Measurements from ENCODE around the gene NSD2.
A peak's percentile ranks its signal among the peaks of the same experiment; 100 is the strongest.

The NSD2 gene

DNA sequence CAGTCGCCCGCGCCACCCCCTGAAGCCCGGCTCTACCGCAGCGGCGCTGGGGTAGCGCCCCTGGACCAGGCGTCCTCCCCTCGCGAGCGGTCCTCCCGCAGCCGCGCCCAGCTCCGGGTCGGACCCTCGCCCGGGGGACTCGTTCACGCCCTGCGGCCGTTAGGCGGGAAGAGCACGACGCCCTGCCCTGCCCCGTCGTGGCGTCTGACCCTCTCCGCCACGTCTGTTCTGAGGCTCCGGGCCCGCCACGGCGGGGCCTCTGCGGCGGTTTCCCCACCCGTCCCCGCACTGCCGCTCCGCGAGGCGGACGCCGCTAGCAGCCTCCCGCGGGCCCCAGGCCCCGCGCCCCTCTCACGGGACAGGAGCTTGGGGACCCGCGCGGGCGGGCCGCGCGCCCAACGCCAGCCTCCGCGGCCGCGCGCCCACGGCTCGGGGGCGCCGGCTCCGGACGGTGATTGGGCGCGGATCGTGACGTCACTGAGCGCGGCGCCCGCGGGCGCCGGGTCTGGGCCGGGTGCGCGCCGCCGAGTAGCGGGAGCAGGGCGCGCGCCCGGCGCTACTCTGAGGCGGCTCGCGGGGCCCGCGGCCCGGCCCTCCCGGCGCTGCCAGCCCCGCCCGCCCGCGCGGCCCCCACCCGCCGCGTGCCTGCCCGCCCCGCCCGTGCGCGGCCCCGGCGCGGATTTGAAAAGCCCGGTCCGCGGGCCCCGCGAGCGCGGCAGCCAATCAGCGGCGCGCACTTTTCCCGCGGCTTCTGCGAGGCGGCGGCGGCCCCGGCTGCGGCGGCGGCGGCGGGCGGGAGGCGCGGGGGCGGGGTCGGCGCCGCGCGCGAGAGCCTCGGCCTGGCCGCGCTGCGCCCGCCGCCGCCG, at the start of gene NSD2:
Gene NSD2 (plus strand): TSS at position 816 of the 866 bp plus-strand sequence. CDS start 29,262 bp downstream, outside the sequence.
- in situ Hi-C loops (cut with HindIII; ENCODE audit: low pct_unique_long_range_greater_than_20kb, low sequenced_read_pairs): no loop called here
- DNase-seq (ENCODE audit: low read depth in 1 of 2, low spot score in 1 of 2): peak; percentile 92 to 94

DNA sequence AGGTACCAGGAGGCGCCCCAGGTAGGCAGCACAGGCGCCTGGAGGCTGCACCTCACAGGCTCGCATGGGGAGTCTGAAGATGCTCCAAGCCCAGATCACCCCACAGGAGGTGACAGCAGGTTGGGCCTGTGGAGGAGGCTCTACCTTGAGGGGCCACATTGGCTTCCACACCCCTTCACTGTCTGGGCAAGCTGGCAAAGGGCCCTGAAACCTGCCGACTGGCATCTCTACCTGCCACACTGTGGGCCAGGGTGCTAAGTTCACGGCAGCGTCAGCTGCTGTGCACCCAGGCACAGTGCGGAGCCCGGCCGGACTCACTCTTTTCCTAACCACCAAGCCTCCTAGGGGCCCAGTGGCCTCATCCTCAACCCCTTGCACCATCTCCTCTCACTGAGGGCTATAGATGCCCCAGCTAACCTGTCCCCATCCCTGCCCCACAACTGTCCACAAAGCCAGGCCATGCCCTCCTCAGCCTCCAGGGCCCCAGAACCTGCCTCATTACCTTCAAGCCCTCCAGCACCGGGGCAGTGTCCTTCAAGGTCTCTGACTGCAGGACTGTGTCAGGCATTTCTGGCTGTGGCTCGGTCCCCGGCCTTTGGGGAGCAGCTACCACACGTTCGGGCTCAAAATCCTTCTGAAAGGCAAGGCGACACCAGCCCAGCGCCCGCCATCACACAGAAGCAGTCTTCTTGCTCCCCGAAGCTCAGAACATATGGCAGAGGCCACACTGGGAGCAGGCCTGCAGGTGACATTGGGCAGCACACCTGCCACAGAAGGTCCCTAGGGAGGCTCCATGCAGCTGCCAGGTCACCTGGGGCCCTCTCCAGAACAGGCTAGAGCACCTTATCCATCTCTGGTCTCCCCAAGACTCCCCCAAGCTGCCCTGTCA, 49.3 kb upstream of the NSD2 start:
- no peak for TF ChIP-seq JUND (IDR thresholded peaks at IDR 0.05; ENCODE audit: low read depth)
- in situ Hi-C loops (cut with HindIII; ENCODE audit: low pct_unique_long_range_greater_than_20kb, low sequenced_read_pairs): no loop called here
- DNase-seq (ENCODE audit: low read depth in 1 of 2, low spot score in 1 of 2): no peak

More for the DNA sequence above, at the start of gene NSD2:
- TF ChIP-seq JUND (IDR thresholded peaks at IDR 0.05; ENCODE audit: low read depth): no peak

DNA sequence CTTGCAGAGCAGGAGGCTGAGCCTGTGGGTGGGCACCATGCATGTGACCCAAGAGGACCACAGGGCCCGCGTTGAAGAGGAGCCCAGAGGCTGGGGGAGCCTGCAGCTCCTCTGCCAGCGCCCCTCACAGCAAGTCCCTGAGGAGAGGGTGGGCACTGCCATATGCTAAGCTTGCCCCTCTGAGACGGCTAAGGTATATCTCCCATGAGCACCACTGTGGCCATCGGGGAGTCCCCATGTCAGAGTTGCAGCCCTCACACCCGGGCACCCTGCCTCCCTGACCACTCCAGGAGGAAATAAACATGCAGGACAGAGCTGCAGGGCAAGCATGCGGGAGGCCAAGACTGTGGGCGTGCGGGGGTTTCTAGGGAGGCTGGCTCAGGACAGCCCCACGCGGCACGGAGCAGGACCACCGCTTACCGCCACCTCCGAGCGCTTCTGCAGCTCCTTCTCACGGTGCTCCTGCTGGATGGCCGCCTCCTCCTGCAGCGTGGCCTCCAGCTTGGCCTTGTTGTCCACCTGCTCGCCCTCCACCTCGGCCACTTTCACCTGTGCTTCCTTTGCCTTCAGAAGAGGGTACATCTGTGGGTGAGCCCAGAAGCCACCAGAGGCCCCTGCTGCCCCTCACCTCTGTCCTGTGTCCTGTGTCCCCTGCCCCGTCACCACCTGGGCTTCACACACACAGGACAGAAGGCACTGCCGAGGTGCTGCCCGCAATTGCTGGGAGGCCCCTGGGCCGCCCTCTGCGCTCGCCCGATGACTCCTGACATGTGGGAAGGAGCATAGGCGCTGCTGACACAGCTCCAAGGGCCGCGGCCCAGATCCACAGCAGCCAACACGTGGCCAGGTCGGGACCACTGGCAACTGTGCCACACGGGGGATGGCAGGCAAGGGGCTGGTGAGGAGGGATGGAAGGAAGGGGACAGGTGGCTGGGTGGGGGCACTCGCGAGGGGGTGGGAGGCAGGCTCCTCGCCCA, 48.3 kb upstream of the NSD2 start:
- TF ChIP-seq JUND (IDR thresholded peaks at IDR 0.05; ENCODE audit: low read depth): no peak
- DNase-seq (ENCODE audit: low read depth in 1 of 2, low spot score in 1 of 2): no peak
- in situ Hi-C loops (cut with HindIII; ENCODE audit: low pct_unique_long_range_greater_than_20kb, low sequenced_read_pairs): no loop called here

DNA sequence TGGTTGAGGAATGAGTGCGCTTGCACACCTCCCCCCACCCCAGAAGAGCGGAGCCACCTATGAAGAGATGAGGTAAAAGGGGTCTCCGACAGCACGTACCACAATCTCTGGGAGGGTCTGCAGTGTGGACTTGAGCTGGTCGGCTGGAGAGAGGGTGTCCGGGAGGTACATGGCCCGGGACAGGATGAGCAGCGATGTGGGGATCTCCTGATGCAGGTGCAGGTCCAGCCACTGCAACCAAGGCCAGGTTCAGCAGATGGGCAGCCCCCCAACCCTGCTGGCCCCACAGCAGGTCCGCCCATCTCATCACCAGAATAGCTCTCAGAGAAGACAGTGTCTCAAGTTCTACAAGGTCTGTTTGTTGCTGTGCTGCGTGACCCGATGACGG, 47.7 kb upstream of the NSD2 start:
- no peak for TF ChIP-seq JUND (IDR thresholded peaks at IDR 0.05; ENCODE audit: low read depth)
- in situ Hi-C loops (cut with HindIII; ENCODE audit: low pct_unique_long_range_greater_than_20kb, low sequenced_read_pairs): no loop called here
- no peak for DNase-seq (ENCODE audit: low read depth in 1 of 2, low spot score in 1 of 2)

DNA sequence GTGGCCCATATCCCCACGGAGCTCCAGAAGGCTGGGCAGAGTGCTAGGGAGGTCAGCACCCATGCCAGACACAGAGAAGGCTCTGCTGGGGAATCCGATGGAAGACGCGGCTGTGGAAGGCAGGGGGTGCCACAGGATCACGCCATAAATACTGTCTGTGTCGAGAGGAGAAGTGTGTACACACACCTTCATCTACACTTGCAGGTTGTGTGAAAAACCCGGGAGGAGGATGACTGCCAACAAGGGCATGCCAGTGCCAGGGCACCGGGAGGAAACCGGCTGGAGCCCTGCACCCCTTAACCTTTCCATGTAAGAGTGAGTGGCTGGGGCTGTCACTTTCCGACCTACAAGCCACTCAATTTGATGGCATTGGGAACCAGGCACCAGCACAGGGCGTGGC, 46.4 kb upstream of the NSD2 start:
- in situ Hi-C loops (cut with HindIII; ENCODE audit: low pct_unique_long_range_greater_than_20kb, low sequenced_read_pairs): no loop called here
- TF ChIP-seq JUND (IDR thresholded peaks at IDR 0.05; ENCODE audit: low read depth): no peak
- DNase-seq (ENCODE audit: low read depth in 1 of 2, low spot score in 1 of 2): no peak

DNA sequence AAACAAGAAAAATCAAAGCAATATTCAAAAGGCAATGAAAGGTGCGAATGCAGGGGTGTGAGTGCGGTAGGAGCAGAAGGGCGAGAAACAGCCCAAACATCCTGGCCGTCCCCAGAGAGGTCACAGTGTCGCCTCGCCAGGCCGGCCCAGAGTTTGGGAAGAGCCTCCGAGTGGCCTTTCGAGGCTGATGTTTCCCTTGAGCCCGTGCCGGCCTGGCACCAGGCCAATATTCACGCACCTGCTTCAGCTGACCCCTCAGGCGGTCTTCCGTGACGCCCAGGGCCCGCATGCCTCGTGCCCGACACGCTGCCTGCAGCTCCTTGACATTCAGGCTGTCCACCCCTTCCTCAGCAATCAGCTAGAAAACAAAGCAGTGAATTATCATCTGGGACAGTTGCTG, 45.9 kb upstream of the NSD2 start:
- no peak for TF ChIP-seq JUND (IDR thresholded peaks at IDR 0.05; ENCODE audit: low read depth)
- in situ Hi-C loops (cut with HindIII; ENCODE audit: low pct_unique_long_range_greater_than_20kb, low sequenced_read_pairs): no loop called here

DNA sequence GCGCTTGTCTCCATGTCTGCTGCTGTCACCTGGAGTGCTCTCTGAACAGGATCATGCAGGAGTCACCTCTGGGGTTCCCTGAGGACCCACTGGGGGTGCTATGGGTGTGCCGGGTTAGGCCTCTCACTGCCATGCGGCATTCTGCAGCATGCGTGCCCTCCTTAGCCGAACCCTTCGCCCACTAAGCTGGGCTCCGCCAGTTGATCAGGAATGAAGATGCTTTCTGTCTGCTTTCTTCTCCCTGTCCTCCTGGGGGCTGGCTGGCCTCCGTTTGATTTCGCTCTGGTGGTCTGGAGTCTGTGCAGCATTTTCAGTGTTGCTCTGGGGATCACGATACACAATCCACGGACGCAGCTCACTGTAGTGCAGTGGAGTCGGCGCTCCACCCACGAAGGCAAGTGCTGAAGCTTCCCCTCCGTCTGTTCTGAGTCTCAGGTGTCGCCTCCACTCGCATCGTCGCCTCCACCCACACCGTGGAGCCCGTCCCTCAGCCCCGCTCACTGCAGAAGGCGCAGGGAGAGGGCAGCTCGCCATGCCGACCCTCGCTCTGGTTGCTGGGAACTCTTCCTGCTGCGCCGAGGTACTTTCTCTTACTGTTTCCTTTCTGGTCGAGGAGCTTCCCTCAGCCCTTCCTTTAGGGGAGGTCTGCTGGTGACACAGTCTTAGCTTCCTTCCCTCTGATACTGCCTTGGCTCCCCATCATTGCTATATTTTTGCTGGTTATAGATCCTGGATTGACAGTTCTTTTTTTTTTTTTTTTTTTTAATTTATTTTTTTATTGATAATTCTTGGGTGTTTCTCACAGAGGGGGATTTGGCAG, 44.5 kb upstream of the NSD2 start:
- in situ Hi-C loops (cut with HindIII; ENCODE audit: low pct_unique_long_range_greater_than_20kb, low sequenced_read_pairs): no loop called here
- TF ChIP-seq JUND (IDR thresholded peaks at IDR 0.05; ENCODE audit: low read depth): no peak

More for the DNA sequence above, 45.9 kb upstream of the NSD2 start:
- DNase-seq (ENCODE audit: low read depth in 1 of 2, low spot score in 1 of 2): no peak

DNA sequence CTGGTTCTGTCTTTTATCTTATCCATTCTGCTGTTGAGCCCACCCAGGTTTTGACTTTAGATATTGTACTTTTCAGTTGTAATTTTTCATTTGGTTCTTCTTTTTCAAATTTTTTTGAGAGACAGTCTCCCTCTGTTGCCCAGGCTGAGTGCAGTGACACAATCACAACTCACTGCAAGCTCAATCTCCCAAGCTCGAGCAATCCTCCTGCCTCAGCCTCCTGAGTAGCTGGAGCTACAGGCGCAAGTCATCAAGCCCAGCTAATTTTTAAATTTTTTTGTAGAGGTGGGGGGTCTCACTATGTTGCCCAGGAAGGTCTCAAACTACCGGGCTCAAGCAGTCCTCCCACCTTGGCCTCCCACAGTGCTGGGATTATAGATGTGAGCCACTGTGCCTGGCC, 41.0 kb upstream of the NSD2 start:
- in situ Hi-C loops (cut with HindIII; ENCODE audit: low pct_unique_long_range_greater_than_20kb, low sequenced_read_pairs): no loop called here
- no peak for TF ChIP-seq JUND (IDR thresholded peaks at IDR 0.05; ENCODE audit: low read depth)
- DNase-seq (ENCODE audit: low read depth in 1 of 2, low spot score in 1 of 2): no peak

More for the DNA sequence above, 44.5 kb upstream of the NSD2 start:
- DNase-seq (ENCODE audit: low read depth in 1 of 2, low spot score in 1 of 2): no peak

DNA sequence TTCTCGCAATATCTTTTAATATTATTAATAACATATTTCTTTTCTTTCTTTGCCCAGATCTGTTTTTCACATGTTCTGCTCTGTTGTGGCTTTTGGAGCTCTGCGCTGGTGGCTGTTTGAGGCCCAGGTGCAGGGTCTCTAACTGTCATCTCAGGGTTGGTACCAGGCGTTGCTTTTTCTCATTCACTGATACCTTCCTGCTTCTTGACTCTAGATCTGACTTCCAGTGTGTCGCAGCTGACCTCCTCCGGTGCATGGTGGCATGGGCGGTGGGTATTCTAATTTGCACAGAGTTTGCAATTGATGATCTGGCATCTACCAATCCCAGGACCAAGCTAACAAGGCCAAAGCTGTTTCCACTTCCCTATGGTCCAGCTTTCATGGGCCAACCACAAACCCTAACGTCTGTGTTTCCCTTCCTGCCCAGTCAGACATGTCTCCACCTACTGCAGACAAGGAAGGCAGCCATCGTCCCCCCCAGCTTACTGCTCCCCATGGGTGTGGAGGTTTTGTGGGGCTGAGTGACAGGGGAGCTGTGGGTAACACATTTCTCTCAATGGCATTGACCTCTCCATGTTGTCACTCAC, 40.5 kb upstream of the NSD2 start:
- DNase-seq (ENCODE audit: low read depth in 1 of 2, low spot score in 1 of 2): no peak
- TF ChIP-seq JUND (IDR thresholded peaks at IDR 0.05; ENCODE audit: low read depth): no peak
- in situ Hi-C loops (cut with HindIII; ENCODE audit: low pct_unique_long_range_greater_than_20kb, low sequenced_read_pairs): no loop called here

DNA sequence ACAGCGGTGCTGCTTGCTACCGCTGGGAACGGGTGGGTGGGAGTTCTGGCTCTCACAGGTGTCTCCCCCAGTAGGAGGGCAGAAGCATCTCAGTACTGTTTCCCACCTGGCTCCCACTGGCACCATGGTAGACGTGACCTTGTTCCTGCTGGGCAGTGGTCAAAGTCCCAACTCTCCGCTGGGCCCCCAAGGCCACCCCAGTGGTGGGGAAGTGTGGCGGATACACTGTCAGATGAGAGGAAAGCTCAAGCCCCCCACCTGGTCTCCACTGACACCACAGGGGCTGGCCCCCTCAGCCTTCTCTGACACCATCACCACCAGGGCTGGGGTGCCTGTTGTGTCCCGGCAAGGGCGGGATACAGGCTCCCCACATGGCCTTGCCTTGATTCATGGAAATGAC, 39.9 kb upstream of the NSD2 start:
- no peak for TF ChIP-seq JUND (IDR thresholded peaks at IDR 0.05; ENCODE audit: low read depth)
- DNase-seq (ENCODE audit: low read depth in 1 of 2, low spot score in 1 of 2): no peak
- in situ Hi-C loops (cut with HindIII; ENCODE audit: low pct_unique_long_range_greater_than_20kb, low sequenced_read_pairs): no loop called here

DNA sequence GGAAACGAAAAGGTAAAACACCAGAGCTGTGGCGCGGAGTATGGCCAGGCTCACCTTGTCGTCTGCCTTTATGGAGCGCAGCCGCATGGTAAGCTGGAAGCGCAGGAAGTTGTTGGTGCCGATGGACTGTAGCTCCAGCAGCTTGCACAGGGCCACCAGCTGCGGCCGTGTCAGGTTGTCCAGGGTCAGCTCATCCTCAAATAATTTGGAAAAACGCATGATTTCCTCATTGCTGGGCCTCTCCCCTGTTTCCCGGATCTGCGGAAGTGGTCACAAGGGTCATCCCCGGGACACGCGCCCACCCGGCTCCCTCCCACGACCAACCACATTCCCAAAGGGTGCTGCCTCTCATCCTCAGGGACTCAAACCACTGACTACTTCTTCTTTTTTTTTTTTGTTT, 38.5 kb upstream of the NSD2 start:
- in situ Hi-C loops (cut with HindIII; ENCODE audit: low pct_unique_long_range_greater_than_20kb, low sequenced_read_pairs): no loop called here
- no peak for TF ChIP-seq JUND (IDR thresholded peaks at IDR 0.05; ENCODE audit: low read depth)
- no peak for DNase-seq (ENCODE audit: low read depth in 1 of 2, low spot score in 1 of 2)
